Dendritic cell treated with granulocyte-macrophage colony-stimulating factor and Interleukin-4, amounts not matched to agents 40 ng/mL and 50 ng/mL, for 4 days (primary cell): ENCODE data around the gene PIAS1.
"Not testable (repeated sequence)": the region's sequence is repeated elsewhere in the genome, so short reads cannot be mapped to it uniquely, and the experiment has no call there.

Experiments
- H3K27ac Mint-ChIP-seq: one replicate; pipeline ENCODE4 v1.8.0; 2022; ENCODE audit warnings: mild to moderate bottlenecking, mixed read lengths
- H3K27me3 Mint-ChIP-seq: one replicate; pipeline ENCODE4 v1.8.0; 2022; ENCODE audit warnings: mild to moderate bottlenecking, mixed read lengths
- H3K36me3 Mint-ChIP-seq: one replicate; pipeline ENCODE4 v1.8.0; 2022; ENCODE audit warnings: low read depth, mixed read lengths
- H3K4me1 Mint-ChIP-seq: one replicate; pipeline ENCODE4 v1.8.0; 2022; ENCODE audit warnings: low read depth, mixed read lengths
- H3K4me3 Mint-ChIP-seq: one replicate; pipeline ENCODE4 v1.8.0; 2022; ENCODE audit warnings: mild to moderate bottlenecking, moderate library complexity, mixed read lengths
- H3K9me3 Mint-ChIP-seq: one replicate; pipeline ENCODE4 v1.8.0; 2022; ENCODE audit warnings: mixed read lengths
- intact Hi-C: fragments of 100-400 bp; cut with micrococcal nuclease; formaldehyde crosslinking; loops from one replicate; pipeline ENCODE4 v1.15.0; 2022

PIAS1 gene

GRCh38 chr15:68213491-68213845 is 159.4 kb downstream of the PIAS1 start:
- H3K4me3 Mint-ChIP-seq, H3K27me3 Mint-ChIP-seq, intact Hi-C loops: not testable (repeated sequence)

GRCh38 chr15:68213991-68214837 is 160.1 kb downstream of the PIAS1 start:
- intact Hi-C loops: no loop called here
- no peak overlapping the region for H3K27ac Mint-ChIP-seq

More at GRCh38 chr15:68213491-68213845, 159.4 kb downstream of the PIAS1 start:
- not testable (repeated sequence) for H3K9me3 Mint-ChIP-seq, H3K27ac Mint-ChIP-seq
- peaks cover 67% of the 10 kb centered on the region for H3K4me1 Mint-ChIP-seq
- peaks cover 50% of the 10 kb centered on the region for H3K36me3 Mint-ChIP-seq

GRCh38 chr15:68214838-68215254 is 160.7 kb downstream of the PIAS1 start:
- intact Hi-C loops: no loop called here
- no peak overlapping the region for H3K27ac Mint-ChIP-seq
- H3K27me3 Mint-ChIP-seq: no peaks in the 10 kb centered on the region
- no peak overlapping the region for H3K4me3 Mint-ChIP-seq
- peaks cover 46% of the 10 kb centered on the region for H3K36me3 Mint-ChIP-seq
- H3K4me1 Mint-ChIP-seq: peaks cover 58% of the 10 kb centered on the region
- no peaks in the 10 kb centered on the region for H3K9me3 Mint-ChIP-seq

More at GRCh38 chr15:68213991-68214837, 160.1 kb downstream of the PIAS1 start:
- H3K9me3 Mint-ChIP-seq: no peaks in the 10 kb centered on the region
- H3K36me3 Mint-ChIP-seq: peaks cover 50% of the 10 kb centered on the region
- H3K27me3 Mint-ChIP-seq: no peaks in the 10 kb centered on the region
- H3K4me1 Mint-ChIP-seq: peaks cover 60% of the 10 kb centered on the region
- H3K4me3 Mint-ChIP-seq: no peak overlapping the region

GRCh38 chr15:68217341-68217740 is 163.2 kb downstream of the PIAS1 start:
- Mint-ChIP-seq H3K27me3 (no peaks in the 10 kb centered on the region), H3K4me3 (no peak overlapping the region), H3K9me3 (no peaks in the 10 kb centered on the region), H3K27ac (peak overlapping the region; percentile 19), H3K4me1 (peaks cover 43% of the 10 kb centered on the region), H3K36me3 (peaks cover 33% of the 10 kb centered on the region)
- intact Hi-C loops: no loop called here

- H3K4me1 Mint-ChIP-seq: peaks cover 48% of the 10 kb centered on the region
- no peaks in the 10 kb centered on the region for H3K9me3 Mint-ChIP-seq
- no peak overlapping the region for H3K4me3 Mint-ChIP-seq
- intact Hi-C loops: no loop called here
- H3K27me3 Mint-ChIP-seq: no peaks in the 10 kb centered on the region
- peaks cover 34% of the 10 kb centered on the region for H3K36me3 Mint-ChIP-seq
- H3K27ac Mint-ChIP-seq: no peak overlapping the region
These were observed 164.2 kb downstream of the PIAS1 start for GRCh38 chr15:68218331-68218730.

- H3K4me1 Mint-ChIP-seq: peaks cover 45% of the 10 kb centered on the region
- H3K36me3 Mint-ChIP-seq: peaks cover 29% of the 10 kb centered on the region
- no peak overlapping the region for H3K27ac Mint-ChIP-seq
- H3K27me3 Mint-ChIP-seq: no peaks in the 10 kb centered on the region
- no peak overlapping the region for H3K4me3 Mint-ChIP-seq
- no peaks in the 10 kb centered on the region for H3K9me3 Mint-ChIP-seq
- intact Hi-C loops: no loop called here
These were observed 165.0 kb downstream of the PIAS1 start for GRCh38 chr15:68218847-68219798.

GRCh38 chr15:68220489-68220888 is 166.4 kb downstream of the PIAS1 start:
- no peak overlapping the region for H3K4me3 Mint-ChIP-seq
- intact Hi-C loops: no loop called here
- H3K9me3 Mint-ChIP-seq: no peaks in the 10 kb centered on the region

GRCh38 chr15:68220967-68221366 is 166.9 kb downstream of the PIAS1 start:
- intact Hi-C loops: no loop called here
- Mint-ChIP-seq H3K27me3 (no peaks in the 10 kb centered on the region), H3K36me3 (peaks cover 28% of the 10 kb centered on the region), H3K4me1 (peaks cover 39% of the 10 kb centered on the region), H3K4me3 (no peak overlapping the region), H3K9me3 (no peaks in the 10 kb centered on the region), H3K27ac (no peak overlapping the region)

More at GRCh38 chr15:68220489-68220888, 166.4 kb downstream of the PIAS1 start:
- peaks cover 29% of the 10 kb centered on the region for H3K36me3 Mint-ChIP-seq
- H3K27ac Mint-ChIP-seq: no peak overlapping the region
- no peaks in the 10 kb centered on the region for H3K27me3 Mint-ChIP-seq
- peaks cover 43% of the 10 kb centered on the region for H3K4me1 Mint-ChIP-seq

- H3K27ac Mint-ChIP-seq, H3K4me3 Mint-ChIP-seq, H3K27me3 Mint-ChIP-seq, H3K9me3 Mint-ChIP-seq, intact Hi-C loops: not testable (repeated sequence)
- Mint-ChIP-seq H3K36me3 (peaks cover 22% of the 10 kb centered on the region), H3K4me1 (peaks cover 31% of the 10 kb centered on the region)
These were observed 167.7 kb downstream of the PIAS1 start for GRCh38 chr15:68221530-68222431.

GRCh38 chr15:68222432-68222743 is 168.3 kb downstream of the PIAS1 start:
- H3K27me3 Mint-ChIP-seq, intact Hi-C loops, H3K27ac Mint-ChIP-seq, H3K4me3 Mint-ChIP-seq, H3K9me3 Mint-ChIP-seq: not testable (repeated sequence)
- H3K4me1 Mint-ChIP-seq: peaks cover 37% of the 10 kb centered on the region
- H3K36me3 Mint-ChIP-seq: peaks cover 18% of the 10 kb centered on the region

GRCh38 chr15:68223171-68223570 is 169.1 kb downstream of the PIAS1 start:
- intact Hi-C loops: no loop called here
- no peaks in the 10 kb centered on the region for H3K9me3 Mint-ChIP-seq
- peaks cover 39% of the 10 kb centered on the region for H3K4me1 Mint-ChIP-seq
- H3K4me3 Mint-ChIP-seq: no peak overlapping the region
- H3K36me3 Mint-ChIP-seq: peaks cover 11% of the 10 kb centered on the region
- no peak overlapping the region for H3K27ac Mint-ChIP-seq
- H3K27me3 Mint-ChIP-seq: no peaks in the 10 kb centered on the region

GRCh38 chr15:68224108-68224507 is 170.0 kb downstream of the PIAS1 start:
- Mint-ChIP-seq H3K4me1 (peaks cover 46% of the 10 kb centered on the region), H3K27me3 (no peaks in the 10 kb centered on the region), H3K36me3 (peaks cover 11% of the 10 kb centered on the region), H3K9me3 (no peaks in the 10 kb centered on the region), H3K27ac (no peak overlapping the region), H3K4me3 (no peak overlapping the region)
- intact Hi-C loops: no loop called here

- Mint-ChIP-seq H3K36me3 (peaks cover 11% of the 10 kb centered on the region), H3K27me3 (no peaks in the 10 kb centered on the region), H3K4me3 (no peak overlapping the region), H3K27ac (no peak overlapping the region), H3K4me1 (peaks cover 44% of the 10 kb centered on the region), H3K9me3 (no peaks in the 10 kb centered on the region)
- intact Hi-C loops: no loop called here
These were observed 170.6 kb downstream of the PIAS1 start for GRCh38 chr15:68224546-68225250.
